ENCODE measurements around the gene TMEM190. TPM values are rescaled to one million over a fixed set of nuclear protein-coding genes. Genes with fewer than 3 reads are reported as not detected.

TMEM190 gene
- total RNA-seq, 1 donor from 2014 or later: 16.2 TPM

Other genes with a start within 250 kb of the TMEM190 start
- gene TNNT1, start 227.6 kb upstream of the TMEM190 start, total RNA-seq: not detected
- gene TNNI3, start 219.1 kb upstream of the TMEM190 start, total RNA-seq: 2.3 TPM
- 12.8 TPM for gene DNAAF3, start 210.2 kb upstream of the TMEM190 start, total RNA-seq
- not detected for gene SYT5, start 196.5 kb upstream of the TMEM190 start, total RNA-seq
- gene PTPRH, start 167.3 kb upstream of the TMEM190 start, total RNA-seq: 0.30 TPM
- gene TMEM86B, start 148.1 kb upstream of the TMEM190 start, total RNA-seq: 4.8 TPM
- gene PPP6R1, start 117.8 kb upstream of the TMEM190 start, total RNA-seq: 69.1 TPM
- gene HSPBP1, start 96.7 kb upstream of the TMEM190 start, total RNA-seq: 23.9 TPM
- gene BRSK1, start 92.8 kb upstream of the TMEM190 start, total RNA-seq: 1.0 TPM
- gene TMEM150B, start 51.5 kb upstream of the TMEM190 start, total RNA-seq: 45.5 TPM
- 14.7 TPM for gene KMT5C, start 37.0 kb upstream of the TMEM190 start, total RNA-seq
- not detected for gene COX6B2, start 22.1 kb upstream of the TMEM190 start, total RNA-seq
- gene GARIN5B, start 13.6 kb upstream of the TMEM190 start, total RNA-seq: not detected
- gene IL11, start 6.4 kb upstream of the TMEM190 start, total RNA-seq: not detected
- gene TMEM238, start 7.5 kb downstream of the TMEM190 start, total RNA-seq: 16.4 TPM
- gene RPL28, start 9.1 kb downstream of the TMEM190 start, total RNA-seq: 1,501 TPM
- gene UBE2S, start 31.0 kb downstream of the TMEM190 start, total RNA-seq: 18.6 TPM
- gene SHISA7, start 66.5 kb downstream of the TMEM190 start, total RNA-seq: not detected
- 28.6 TPM for gene ISOC2, start 84.8 kb downstream of the TMEM190 start, total RNA-seq
- not detected for gene C19orf85, start 87.9 kb downstream of the TMEM190 start, total RNA-seq
- gene ZNF628, start 99.8 kb downstream of the TMEM190 start, total RNA-seq: 7.1 TPM
- gene NAT14, start 108.4 kb downstream of the TMEM190 start, total RNA-seq: 16.6 TPM
- gene SSC5D, start 111.6 kb downstream of the TMEM190 start, total RNA-seq: 4.7 TPM
- not detected for gene SBK2, start 160.3 kb downstream of the TMEM190 start, total RNA-seq
- 0.80 TPM for gene SBK3, start 168.7 kb downstream of the TMEM190 start, total RNA-seq
- gene ZNF579, start 204.0 kb downstream of the TMEM190 start, total RNA-seq: 12.7 TPM
- 14.3 TPM for gene FIZ1, start 222.7 kb downstream of the TMEM190 start, total RNA-seq
- 33.4 TPM for gene ZNF524, start 223.5 kb downstream of the TMEM190 start, total RNA-seq
- 16.5 TPM for gene ZNF865, start 228.8 kb downstream of the TMEM190 start, total RNA-seq
- 7.1 TPM for gene ZNF784, start 247.7 kb downstream of the TMEM190 start, total RNA-seq

Measured in lower lobe of right lung (tissue), 1 donor.